Activated T-cell treated with anti-CD3 and anti-CD28 coated beads, Interleukin-2, amount 50 U/mL, for 24 hours (primary cell): Measurements from ENCODE around the gene TANGO2.

Experiments used
- DNase-seq: peaks from one replicate; pipeline ENCODE4 v3.0.0-alpha.2; 2020
- H3K27ac Mint-ChIP-seq: 2 replicates; pipeline ENCODE4 v1.8.0; 2020; ENCODE audit warnings: mild to moderate bottlenecking, mixed read lengths
- H3K27me3 Mint-ChIP-seq: 2 replicates; pipeline ENCODE4 v1.8.0; 2020; ENCODE audit warnings: mixed read lengths
- H3K36me3 Mint-ChIP-seq: 2 replicates; pipeline ENCODE4 v1.8.0; 2020; ENCODE audit warnings: low read depth, mixed read lengths
- H3K4me1 Mint-ChIP-seq: 2 replicates; pipeline ENCODE4 v1.8.0; 2020; ENCODE audit warnings: low read depth, mixed read lengths
- H3K4me3 Mint-ChIP-seq: 2 replicates; pipeline ENCODE4 v1.8.0; 2020; ENCODE audit warnings: mild to moderate bottlenecking, moderate library complexity, mixed read lengths
- H3K9me3 Mint-ChIP-seq: 2 replicates; pipeline ENCODE4 v1.8.0; 2020; ENCODE audit warnings: mixed read lengths

TANGO2 gene

DNA sequence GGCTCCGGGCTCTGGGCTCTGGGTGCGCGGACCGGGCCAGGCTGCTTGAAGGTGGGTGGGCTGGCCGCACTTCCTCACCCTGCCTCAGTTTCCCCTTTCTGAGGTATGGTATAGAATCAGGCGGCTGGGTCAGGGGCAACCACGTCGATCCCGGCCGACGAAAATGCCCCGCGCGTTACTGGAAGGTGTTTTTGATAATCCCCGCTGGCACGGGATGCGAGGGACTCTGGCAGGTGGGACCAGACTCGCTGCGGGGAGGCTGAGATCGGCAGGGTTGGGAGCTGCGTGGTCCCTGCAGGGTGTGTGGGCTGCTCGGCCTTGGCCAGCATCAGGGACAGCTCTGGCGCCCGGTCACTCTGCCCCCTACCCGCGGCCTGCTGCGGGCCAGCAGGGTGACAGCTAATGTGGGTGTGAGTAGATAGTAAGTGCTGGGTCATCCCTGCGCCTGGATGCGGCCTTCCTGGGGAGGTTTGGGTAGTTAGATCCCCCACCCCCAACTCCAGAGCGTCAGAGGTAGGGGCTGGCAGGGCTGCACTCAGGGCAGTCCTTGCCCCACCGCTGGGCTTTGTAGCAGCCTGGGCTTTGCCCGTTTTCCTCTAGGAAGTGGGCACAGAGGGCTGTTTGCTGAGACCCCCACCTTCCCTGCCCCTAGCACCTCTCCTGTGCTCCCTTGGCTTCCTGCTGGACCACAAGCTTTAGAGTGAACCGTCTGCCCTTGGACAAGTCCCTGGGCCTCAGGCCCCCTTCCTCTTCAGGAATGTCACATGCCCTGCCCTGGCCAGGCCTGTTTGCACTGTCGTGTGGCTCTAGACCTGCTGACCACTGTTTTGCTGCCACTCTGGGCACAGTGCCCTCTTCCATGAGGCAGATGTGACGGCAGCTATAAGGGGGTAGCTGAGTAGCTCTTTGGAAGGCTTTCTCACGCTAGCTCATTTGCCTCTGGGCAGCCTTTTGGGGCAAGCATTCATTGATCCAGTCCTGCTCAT is 579 bp downstream of the TANGO2 start:
- H3K4me1 Mint-ChIP-seq = peaks cover 41% of the 10 kb centered on the region
- H3K9me3 Mint-ChIP-seq = no peaks in the 10 kb centered on the region
- H3K27ac Mint-ChIP-seq = peak overlapping the region; percentile 92

DNA sequence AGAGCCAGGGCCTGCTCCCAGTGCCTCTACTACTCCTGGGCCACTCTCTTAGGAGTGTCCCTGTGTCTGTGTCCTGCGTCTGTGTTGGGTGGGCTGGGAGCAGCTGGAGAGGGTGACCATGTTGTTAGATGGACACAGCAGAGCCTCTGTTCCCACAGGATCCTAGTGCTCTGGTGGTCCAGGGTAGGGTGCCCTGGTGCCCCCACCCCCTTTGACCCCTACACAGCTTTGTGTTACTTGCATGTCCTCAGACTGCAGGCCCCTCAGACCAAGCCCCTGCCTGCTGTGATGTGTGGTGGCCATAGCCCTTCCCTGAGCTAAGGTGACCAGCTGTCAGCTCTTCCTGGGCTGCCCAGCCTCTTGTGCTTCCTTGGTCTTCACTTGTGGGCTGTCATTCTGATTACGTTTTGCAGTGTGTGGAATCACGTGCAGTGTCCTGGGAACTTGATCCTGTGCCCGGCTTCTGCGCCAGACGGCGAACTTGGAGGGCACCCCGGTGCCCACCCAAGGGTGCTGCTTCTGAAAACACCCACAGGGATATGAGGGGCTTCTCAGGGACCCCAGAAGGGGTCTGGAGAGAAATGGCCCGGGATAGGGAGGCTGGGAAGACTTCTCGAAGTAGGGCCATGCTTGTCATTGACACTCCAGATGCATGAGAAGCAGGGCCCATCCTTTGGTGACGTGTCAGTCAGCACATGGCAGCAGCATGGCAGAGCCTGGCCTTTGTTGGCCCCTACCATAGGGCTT is 1.5 kb downstream of the TANGO2 start:
- Mint-ChIP-seq H3K9me3 (no peaks in the 10 kb centered on the region), H3K27me3 (peaks cover 8% of the 10 kb centered on the region), H3K27ac (peak overlapping the region; percentile 92), H3K4me1 (peaks cover 37% of the 10 kb centered on the region), H3K36me3 (peaks cover 27% of the 10 kb centered on the region), H3K4me3 (peak overlapping the region; percentile 93)
- no peak for DNase-seq

More for the DNA sequence above, 579 bp downstream of the TANGO2 start:
- no peak for DNase-seq
- peak overlapping the region; percentile 93 for H3K4me3 Mint-ChIP-seq
- H3K27me3 Mint-ChIP-seq = peaks cover 9% of the 10 kb centered on the region
- peaks cover 20% of the 10 kb centered on the region for H3K36me3 Mint-ChIP-seq

DNA sequence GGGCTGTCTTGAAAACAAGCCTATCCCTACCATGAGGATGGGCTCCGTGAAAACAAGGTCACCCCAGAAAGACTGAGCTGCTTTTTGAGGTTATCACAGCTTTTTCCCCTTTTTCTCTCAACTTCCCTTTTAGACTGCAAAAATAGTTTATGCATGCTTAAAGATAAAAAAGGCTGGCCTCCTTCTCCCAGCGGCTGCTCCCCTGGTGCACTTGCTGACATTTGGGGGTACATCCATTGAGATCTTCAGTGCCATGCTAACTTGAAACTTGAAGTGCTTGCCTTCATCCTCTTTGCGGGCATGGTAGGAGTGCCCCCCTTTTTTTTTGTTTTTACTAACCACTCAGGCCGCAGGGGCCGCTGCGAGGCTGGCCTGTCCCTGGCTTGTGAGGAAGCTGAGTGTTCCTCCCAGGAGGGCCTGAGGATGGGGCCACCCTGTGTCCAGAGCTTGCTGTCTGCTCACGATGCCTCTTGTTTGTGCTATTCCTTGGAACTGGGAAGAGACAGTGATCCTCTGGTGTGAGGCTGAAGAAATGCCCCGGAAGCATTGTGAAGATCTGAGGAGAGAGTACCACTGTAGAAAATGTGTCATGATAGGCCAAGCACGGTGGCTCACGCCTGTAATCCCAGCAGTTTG is 2.2 kb downstream of the TANGO2 start:
- Mint-ChIP-seq H3K4me1 (peaks cover 35% of the 10 kb centered on the region), H3K27me3 (peaks cover 5% of the 10 kb centered on the region), H3K36me3 (peaks cover 27% of the 10 kb centered on the region), H3K4me3 (no peak overlapping the region), H3K9me3 (no peaks in the 10 kb centered on the region), H3K27ac (peak overlapping the region; percentile 92)
- no peak for DNase-seq

DNA sequence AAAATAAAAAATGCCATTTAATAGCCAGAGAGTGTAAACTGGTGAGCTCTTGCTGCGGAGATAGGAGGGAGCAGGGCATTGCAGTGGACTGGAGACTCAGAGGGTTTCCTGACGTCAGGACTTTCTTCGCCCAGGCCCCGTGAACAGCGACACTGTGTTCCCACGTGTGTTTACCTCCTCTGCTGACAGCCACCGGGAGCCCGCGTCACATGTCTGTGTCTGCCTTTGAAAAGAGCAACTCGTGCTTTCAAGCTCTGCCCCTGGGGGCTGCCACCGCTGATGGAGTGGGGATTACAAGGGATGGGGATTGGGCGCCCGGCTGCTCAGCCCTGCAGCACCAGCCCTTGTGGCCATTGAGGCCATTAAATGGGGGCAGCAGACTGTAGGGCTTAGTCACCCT is 3.3 kb downstream of the TANGO2 start:
- no peak overlapping the region for H3K27ac Mint-ChIP-seq
- H3K4me1 Mint-ChIP-seq = peaks cover 37% of the 10 kb centered on the region
- peaks cover under 1% of the 10 kb centered on the region for H3K27me3 Mint-ChIP-seq
- H3K9me3 Mint-ChIP-seq = no peaks in the 10 kb centered on the region
- H3K36me3 Mint-ChIP-seq = peaks cover 27% of the 10 kb centered on the region
- no peak overlapping the region for H3K4me3 Mint-ChIP-seq
- DNase-seq = no peak

DNA sequence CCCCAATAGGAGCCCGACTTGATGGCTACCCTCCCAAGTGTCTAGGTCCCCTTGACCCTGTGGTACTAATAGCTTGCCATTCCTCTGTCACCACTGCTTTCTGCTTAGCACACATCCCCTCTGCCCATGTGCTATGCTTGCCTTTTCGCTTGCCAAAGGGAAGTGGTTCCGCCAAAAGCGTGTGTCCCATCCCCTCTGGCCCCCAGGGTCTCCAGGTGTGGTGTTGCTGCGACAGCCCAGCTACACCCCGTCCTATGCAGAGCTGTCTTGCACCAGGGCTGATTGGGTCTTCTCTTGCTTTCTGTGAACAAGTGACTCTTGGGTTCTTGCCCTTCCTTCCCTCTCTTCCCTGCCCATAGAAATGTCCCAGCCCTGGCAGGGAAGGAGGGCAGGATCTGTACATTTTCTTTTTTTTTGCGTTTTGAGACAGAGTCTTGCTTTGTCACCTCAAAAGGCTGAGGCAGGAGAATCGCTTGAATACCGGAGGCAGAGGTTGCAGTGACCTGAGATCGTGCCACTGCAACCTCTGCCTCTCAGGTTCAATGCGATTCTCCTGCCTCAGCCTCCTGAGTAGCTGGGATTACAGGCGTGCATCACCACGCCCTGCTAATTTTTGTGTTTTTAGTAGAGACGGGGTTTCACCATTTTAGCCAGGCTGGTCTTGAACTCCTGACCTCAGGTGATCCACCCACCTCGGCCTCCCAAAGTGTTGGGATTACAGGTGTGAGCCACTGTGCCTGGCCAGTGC is 3.9 kb downstream of the TANGO2 start:
- Mint-ChIP-seq H3K9me3 (no peaks in the 10 kb centered on the region), H3K27me3 (no peaks in the 10 kb centered on the region), H3K27ac (peak overlapping the region; percentile 7), H3K4me1 (peaks cover 37% of the 10 kb centered on the region), H3K36me3 (peaks cover 27% of the 10 kb centered on the region), H3K4me3 (no peak overlapping the region)
- no peak for DNase-seq

DNA sequence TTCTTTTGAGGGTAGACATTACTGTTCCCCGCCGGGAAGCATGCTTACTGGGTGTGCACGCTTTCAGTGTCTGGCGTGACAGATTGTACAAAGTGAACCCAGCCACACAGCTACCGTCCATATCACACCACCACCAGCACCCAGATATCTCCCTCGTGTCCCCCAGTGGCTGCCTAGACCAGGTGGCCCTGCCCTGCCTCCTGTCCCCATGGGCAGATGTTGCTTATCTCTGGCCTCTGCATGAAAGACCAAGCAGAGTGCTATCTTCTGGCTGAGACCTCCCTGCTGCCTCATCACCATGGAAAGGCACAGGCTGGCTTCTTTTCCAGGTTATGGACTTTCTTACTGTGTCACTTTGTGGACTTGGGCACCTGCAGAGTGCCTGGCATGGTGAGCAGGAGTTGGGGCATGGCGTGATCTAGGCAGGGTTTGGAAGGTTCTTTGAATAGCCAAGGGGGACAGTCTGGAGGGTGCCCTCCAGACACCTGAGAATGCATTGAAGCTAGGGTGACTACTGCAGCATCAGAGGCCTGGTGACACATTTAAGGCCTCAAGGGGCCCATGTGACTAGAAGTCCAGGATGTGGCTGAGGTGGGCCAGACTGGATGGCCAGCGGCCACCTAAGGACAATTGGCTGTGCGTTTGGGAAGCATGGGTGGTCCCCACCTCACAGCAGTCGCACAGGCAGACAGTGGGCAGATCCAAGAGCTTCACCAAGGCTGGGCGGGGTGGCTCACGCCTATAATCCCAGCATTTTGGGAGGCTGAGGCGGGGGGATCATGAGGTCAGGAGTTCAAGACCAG is 4.7 kb downstream of the TANGO2 start:
- no peaks in the 10 kb centered on the region for H3K27me3 Mint-ChIP-seq
- no peaks in the 10 kb centered on the region for H3K9me3 Mint-ChIP-seq
- peaks cover 27% of the 10 kb centered on the region for H3K36me3 Mint-ChIP-seq
- no peak overlapping the region for H3K27ac Mint-ChIP-seq
- no peak overlapping the region for H3K4me3 Mint-ChIP-seq
- DNase-seq = no peak
- H3K4me1 Mint-ChIP-seq = peaks cover 30% of the 10 kb centered on the region

DNA sequence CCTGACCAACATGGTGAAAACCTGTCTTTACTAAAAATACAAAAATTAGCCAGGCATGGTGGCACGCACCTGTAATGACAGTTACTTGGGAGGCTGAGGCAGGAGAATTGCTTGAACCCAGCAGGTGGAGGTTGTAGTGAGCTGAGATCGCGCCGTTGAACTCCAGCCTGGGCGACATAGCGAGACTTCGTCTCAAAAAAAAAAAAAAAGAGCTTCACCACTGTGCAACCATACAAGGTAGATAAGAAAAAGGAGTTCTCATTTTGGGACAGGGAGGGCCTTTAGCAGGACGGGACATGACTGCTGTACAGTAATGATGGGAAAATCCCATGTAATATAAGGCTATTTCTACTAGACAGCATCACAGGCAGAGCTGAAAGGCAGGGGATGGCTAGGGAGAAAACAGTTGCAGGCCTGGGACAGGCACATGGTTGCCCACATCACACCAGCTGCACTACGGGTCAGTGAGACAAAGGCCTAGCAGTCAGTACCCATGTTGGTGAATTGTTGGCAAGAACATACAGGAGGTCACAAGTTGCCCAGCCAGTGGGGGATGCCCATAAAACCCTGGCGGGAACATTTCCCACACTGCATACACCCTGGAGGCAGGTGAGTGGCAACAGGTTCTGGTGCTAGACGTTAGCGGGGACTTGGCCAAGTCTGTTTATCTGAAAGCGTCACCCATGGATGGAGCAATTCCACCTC is 5.4 kb downstream of the TANGO2 start:
- DNase-seq = no peak
- H3K4me1 Mint-ChIP-seq = peaks cover 32% of the 10 kb centered on the region
- H3K4me3 Mint-ChIP-seq = no peak overlapping the region
- H3K27ac Mint-ChIP-seq = no peak overlapping the region
- H3K27me3 Mint-ChIP-seq = no peaks in the 10 kb centered on the region
- no peaks in the 10 kb centered on the region for H3K9me3 Mint-ChIP-seq
- peaks cover 24% of the 10 kb centered on the region for H3K36me3 Mint-ChIP-seq

DNA sequence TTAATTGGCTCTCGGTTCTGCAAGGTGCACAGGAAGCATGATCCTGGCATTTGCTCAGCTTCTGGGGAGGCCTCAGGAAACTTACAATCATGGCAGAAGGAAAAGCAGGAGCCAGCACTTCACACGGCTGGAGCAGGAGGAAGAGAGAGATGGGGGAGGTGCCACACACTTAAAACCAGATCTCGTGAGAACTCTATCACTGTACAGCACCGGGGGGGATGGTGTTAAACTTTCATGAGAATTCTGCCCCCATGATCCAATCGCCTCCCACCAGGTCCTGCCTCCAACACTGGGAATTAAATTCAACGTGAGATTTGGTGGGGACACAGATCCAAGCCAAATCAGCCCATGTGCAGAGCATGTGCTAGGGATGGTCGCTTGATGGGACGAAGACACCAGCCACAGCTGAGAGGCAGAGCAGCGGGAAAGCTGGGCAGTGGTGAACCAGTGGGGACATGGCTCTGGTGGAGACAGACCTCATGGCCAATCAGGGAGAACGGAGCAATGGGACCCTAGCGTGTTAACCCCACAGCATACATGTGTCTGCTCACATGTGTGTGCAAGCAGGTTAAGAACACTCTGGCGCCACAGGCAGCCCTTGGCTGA is 6.2 kb downstream of the TANGO2 start:
- H3K27me3 Mint-ChIP-seq = no peaks in the 10 kb centered on the region
- H3K36me3 Mint-ChIP-seq = peaks cover 23% of the 10 kb centered on the region
- DNase-seq = no peak
- no peak overlapping the region for H3K27ac Mint-ChIP-seq
- no peaks in the 10 kb centered on the region for H3K9me3 Mint-ChIP-seq
- no peak overlapping the region for H3K4me3 Mint-ChIP-seq
- H3K4me1 Mint-ChIP-seq = peaks cover 35% of the 10 kb centered on the region

DNA sequence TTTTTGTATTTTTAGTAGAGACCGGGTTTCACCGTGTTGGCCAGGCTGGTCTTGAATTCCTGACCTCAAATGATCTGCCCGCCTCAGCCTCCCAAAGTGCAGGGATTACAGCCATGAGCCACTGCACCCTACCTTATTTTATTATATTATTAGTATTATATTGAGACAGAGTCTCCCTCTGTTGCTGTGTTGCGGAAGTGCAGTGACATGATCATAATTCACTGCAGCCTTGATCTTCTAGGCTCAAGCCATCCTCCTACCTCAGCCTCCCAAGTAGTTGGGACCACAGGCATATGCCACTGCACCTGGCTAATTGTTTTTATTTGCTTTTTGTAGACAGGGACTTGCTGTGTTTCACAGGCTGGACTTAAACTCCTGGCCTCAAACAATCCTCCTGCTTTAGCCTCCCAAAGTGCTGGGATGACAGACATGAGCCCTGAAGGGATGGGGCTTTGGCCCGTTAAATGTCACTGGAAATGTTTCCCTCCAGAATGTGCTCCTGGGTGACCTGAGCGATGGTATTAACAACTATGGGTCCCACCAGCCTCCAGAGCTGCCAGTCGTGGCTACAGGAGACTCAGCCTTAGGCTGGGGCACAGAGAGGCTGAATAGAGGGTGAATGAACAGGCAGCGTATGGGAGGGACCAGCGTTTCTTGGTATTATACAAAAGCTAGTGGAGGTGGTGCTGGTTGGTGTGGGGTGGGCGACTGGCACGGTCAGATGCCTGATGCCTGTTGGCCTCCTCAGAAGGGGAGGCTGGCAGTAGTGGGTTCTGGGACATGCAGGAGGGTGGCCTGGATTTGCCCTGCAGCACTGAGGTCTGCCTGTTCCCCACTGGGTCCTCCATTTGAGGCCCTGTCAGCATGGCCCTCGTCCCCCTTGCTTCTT is 7.3 kb downstream of the TANGO2 start:
- Mint-ChIP-seq H3K4me1 (peaks cover 27% of the 10 kb centered on the region), H3K36me3 (peaks cover 21% of the 10 kb centered on the region), H3K4me3 (no peak overlapping the region), H3K9me3 (no peaks in the 10 kb centered on the region), H3K27me3 (no peaks in the 10 kb centered on the region), H3K27ac (no peak overlapping the region)
- DNase-seq = no peak

DNA sequence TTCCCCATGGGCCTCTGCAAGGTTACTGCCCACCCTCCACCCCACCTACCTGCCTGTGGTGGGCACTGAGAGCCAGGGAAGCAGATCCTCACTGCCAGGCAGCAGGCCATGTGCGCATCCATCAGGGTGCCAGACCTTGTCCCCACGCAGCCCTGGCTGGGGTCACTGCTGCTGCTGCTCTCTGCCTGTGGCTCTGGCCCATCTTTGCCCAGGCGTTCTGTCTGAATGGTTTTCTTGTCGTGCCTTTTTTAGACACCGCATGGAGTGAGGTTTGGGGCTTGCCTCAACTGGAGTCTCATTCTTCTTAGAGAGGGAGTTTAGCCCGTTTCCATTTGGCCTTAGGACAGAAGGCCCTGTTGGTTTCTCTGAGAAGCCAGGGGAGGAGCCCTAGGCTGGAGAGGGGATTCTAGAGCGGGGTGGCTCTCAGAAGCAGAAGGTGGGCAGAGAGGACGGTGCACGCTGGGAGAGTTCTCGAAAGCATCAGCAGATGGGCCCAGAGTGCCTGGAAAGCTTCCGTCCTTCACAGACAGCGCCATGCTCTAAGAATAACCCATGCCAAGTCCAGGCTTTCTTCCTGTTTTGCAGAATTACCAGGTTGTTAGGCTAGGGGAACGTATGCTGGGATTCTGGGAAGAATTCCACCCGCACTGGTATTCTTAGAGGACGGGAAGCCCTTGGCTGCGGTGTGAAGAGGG is 8.1 kb downstream of the TANGO2 start:
- Mint-ChIP-seq H3K4me1 (peaks cover 25% of the 10 kb centered on the region), H3K27ac (no peak overlapping the region), H3K36me3 (peaks cover 18% of the 10 kb centered on the region), H3K4me3 (no peak overlapping the region), H3K9me3 (no peaks in the 10 kb centered on the region), H3K27me3 (no peaks in the 10 kb centered on the region)
- DNase-seq = no peak

DNA sequence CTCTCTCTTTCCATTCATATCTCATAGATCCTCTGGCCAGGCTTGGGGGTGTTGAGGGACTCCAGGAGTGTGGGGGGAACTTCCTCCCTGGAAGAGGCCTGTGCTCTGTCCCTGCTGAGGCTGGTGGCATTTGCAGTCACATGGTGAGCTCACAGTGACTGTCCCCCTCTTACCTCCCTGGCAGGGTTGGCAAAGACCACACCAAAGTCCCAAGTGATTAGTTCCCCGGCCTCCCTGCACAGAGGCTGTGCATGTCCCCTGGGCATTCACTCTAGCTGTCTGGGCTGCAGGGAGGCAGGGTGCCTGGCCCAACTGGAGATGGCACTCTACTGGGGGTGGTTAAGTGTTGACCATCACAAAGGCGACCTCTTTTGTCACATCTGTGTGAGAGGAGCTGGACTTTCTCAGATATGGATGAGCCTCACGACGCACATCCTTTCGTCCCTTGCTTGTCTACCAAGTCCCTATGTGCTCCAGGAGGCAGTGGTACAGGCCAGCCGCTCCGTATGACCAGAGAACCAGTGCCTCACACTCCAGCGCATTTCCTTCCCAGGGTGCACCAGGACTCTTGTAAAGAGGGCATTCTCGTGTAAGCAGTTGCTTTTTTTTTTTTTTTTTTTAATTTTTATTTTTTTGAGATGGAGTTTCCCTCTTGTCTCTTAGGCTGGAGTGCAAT is 8.8 kb downstream of the TANGO2 start:
- no peaks in the 10 kb centered on the region for H3K27me3 Mint-ChIP-seq
- H3K27ac Mint-ChIP-seq = no peak overlapping the region
- peaks cover 27% of the 10 kb centered on the region for H3K4me1 Mint-ChIP-seq
- DNase-seq = no peak
- H3K4me3 Mint-ChIP-seq = no peak overlapping the region
- no peaks in the 10 kb centered on the region for H3K9me3 Mint-ChIP-seq
- H3K36me3 Mint-ChIP-seq = peaks cover 18% of the 10 kb centered on the region
